Ishikawa (cell line): ENCODE results near the gene ZXDC.

Source experiments
- CREB1 ChIP-seq: IDR thresholded peaks from 2 replicates; pipeline ENCODE4 v1.6.1; 2012; ENCODE audit warnings: low read depth
- EP300 ChIP-seq: IDR thresholded peaks from 2 replicates; pipeline ENCODE4 v1.6.1; 2012; ENCODE audit warnings: borderline replicate concordance
- NFIC ChIP-seq: IDR thresholded peaks from 2 replicates; pipeline ENCODE4 v1.6.1; 2012
- REST ChIP-seq: IDR thresholded peaks from 2 replicates; pipeline ENCODE4 v1.6.1; 2012; ENCODE audit warnings: low read depth, mild to moderate bottlenecking
- TEAD4 ChIP-seq: IDR thresholded peaks from 2 replicates; pipeline ENCODE4 v1.6.1; 2012
- TF ChIP-seq, protein P1 (sequence below): IDR thresholded peaks from 2 replicates; pipeline ENCODE4 v1.6.1; 2012

DNA sequence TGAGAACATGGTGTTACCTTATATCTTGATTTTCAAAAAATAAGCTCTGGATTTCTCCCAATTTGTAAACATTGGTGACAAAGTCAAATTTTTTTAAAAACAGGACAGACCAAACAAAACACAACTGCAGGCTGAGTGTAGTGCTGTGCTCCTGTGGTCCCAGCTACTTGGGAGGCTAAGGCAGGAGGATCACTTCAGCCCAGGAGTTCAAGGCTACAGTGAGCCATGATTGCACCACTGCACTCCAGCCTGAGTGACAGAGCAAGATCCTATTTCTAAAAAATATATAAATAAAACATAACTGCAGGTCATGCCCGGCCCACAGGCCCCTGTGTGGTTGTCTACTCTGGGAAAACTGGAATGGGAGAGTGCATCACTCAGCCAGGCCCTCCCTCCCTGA lies 4.0 kb upstream of the ZXDC start:
- TF ChIP-seq EP300 (no peak), TEAD4 (no peak), CREB1 (no peak), NFIC (no peak), REST (no peak)
- TF ChIP-seq, protein P1, sequence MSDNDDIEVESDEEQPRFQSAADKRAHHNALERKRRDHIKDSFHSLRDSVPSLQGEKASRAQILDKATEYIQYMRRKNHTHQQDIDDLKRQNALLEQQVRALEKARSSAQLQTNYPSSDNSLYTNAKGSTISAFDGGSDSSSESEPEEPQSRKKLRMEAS, result no peak
